Smooth muscle cell (in vitro differentiated cells): ENCODE results near the gene TMEM108. TPM values are rescaled to one million over a fixed set of nuclear protein-coding genes. Genes with fewer than 3 reads are reported as not detected.

ENCODE experiments used
- DNase-seq: peaks from one replicate; lab custom pipeline; 2025; ENCODE audit not compliant: unreplicated experiment; lab: John Stamatoyannopoulos, UW
- H2AFZ ChIP-seq: fragments of 200-600 bp; sonication (generic); 2 replicates; pipeline ENCODE4 v1.6.0; 2016; ENCODE audit warnings: antibody characterized with exemption, low read depth, mild to moderate bottlenecking
- H3F3A ChIP-seq: fragments of 200-600 bp; sonication (generic); 2 replicates; pipeline ENCODE4 v1.6.0; 2017; ENCODE audit warnings: antibody characterized with exemption, low read depth
- H3K27ac ChIP-seq: fragments of 200-600 bp; sonication (generic); 2 replicates; pipeline ENCODE4 v1.5.1; 2016; ENCODE audit warnings: low read depth, mild to moderate bottlenecking
- H3K27me3 ChIP-seq: fragments of 200-600 bp; sonication (generic); 2 replicates; pipeline ENCODE4 v1.6.1; 2016; ENCODE audit warnings: low read depth, mild to moderate bottlenecking
- H3K36me3 ChIP-seq: fragments of 200-600 bp; sonication (generic); 2 replicates; pipeline ENCODE4 v1.5.1; 2016; ENCODE audit warnings: low read depth
- H3K4me1 ChIP-seq: fragments of 200-600 bp; sonication (generic); 2 replicates; pipeline ENCODE4 v1.5.1; 2016; ENCODE audit warnings: low read depth
- H3K4me2 ChIP-seq: fragments of 200-600 bp; sonication (generic); 2 replicates; pipeline ENCODE4 v1.6.0; 2016; ENCODE audit warnings: mild to moderate bottlenecking
- H3K4me3 ChIP-seq: fragments of 200-600 bp; sonication (generic); 2 replicates; pipeline ENCODE4 v1.5.1; 2016; ENCODE audit warnings: mild to moderate bottlenecking
- H3K79me2 ChIP-seq: fragments of 200-600 bp; sonication (generic); 2 replicates; pipeline ENCODE4 v1.6.0; 2016; ENCODE audit warnings: low read depth, mild to moderate bottlenecking
- H3K9ac ChIP-seq: fragments of 200-600 bp; sonication (generic); 2 replicates; pipeline ENCODE4 v1.6.0; 2016; ENCODE audit warnings: low read depth
- H3K9me3 ChIP-seq: fragments of 200-600 bp; sonication (generic); replicated peaks from 2 replicates; pipeline ENCODE4 v1.5.1; 2016; ENCODE audit warnings: low read depth
- H4K20me1 ChIP-seq: fragments of 200-600 bp; sonication (generic); 2 replicates; pipeline ENCODE4 v1.6.0; 2016; ENCODE audit warnings: low read depth
- CTCF ChIP-seq: fragments of 200-600 bp; sonication (generic); IDR thresholded peaks from 2 replicates; pipeline ENCODE4 v1.5.1; 2017; ENCODE audit warnings: borderline replicate concordance, mild to moderate bottlenecking, antibody characterized with exemption; ENCODE audit not compliant: insufficient read depth, poor library complexity, severe bottlenecking
- WGBS: methylation state at CpG from one replicate; pipeline ENCODE4 v1.1.7; 2016; ENCODE audit warnings: low lambda C conversion rate; 5-methylcytosine and 5-hydroxymethylcytosine counted together
- polyA plus RNA-seq: library from polyadenylated mRNA; unstranded; fragments of >200 nt; fragmentation: Nextera tagmentation; extraction: Ambion mirVana; gene quantifications from 2 replicates; pipeline ENCODE4 v1.2.1, GENCODE V29; 2016
- total RNA-seq: library from RNA; depleted of rRNA; stranded (reverse); fragments of >200 nt; gene quantifications from 2 replicates; pipeline ENCODE4 v1.2.3, GENCODE V29; 2014

The TMEM108 gene
- total and polyA plus RNA-seq, 2 experiments from 2014 or later, result 2.4 to 10.8 TPM

GRCh38 chr3:133400006-133400515 is 361.9 kb downstream of the TMEM108 start, which contains the start of gene BFSP2:
TSS of gene BFSP2 (plus strand) at chr3:133400056. CDS start at chr3:133400084, 28 bp downstream.
- no peak for TF ChIP-seq CTCF
- Histone ChIP-seq H4K20me1 (no peaks in the 10 kb centered on the region), H3F3A (no peaks in the 10 kb centered on the region), H3K36me3 (no peaks in the 10 kb centered on the region), H3K9ac (no peak within 1 kb of the TSS), H2AFZ (no peak within 1 kb of the TSS), H3K4me1 (peaks cover 9% of the 10 kb centered on the region), H3K9me3 (no peaks in the 10 kb centered on the region), H3K79me2 (no peaks in the 10 kb centered on the region), H3K27me3 (no peaks in the 10 kb centered on the region), H3K4me2 (no peak within 1 kb of the TSS), H3K27ac (no peak within 1 kb of the TSS), H3K4me3 (no peak within 1 kb of the TSS)
- WGBS, result 97% methylated on average over 15 of the region's 15 CpGs
- DNase-seq, result no peak

- no peak overlapping the region for H2AFZ ChIP-seq
- 94% methylated on average over 2 of the region's 2 CpGs for WGBS
- no peak for DNase-seq
These were observed 363.4 kb downstream of the TMEM108 start for GRCh38 chr3:133401374-133402135.

DNA sequence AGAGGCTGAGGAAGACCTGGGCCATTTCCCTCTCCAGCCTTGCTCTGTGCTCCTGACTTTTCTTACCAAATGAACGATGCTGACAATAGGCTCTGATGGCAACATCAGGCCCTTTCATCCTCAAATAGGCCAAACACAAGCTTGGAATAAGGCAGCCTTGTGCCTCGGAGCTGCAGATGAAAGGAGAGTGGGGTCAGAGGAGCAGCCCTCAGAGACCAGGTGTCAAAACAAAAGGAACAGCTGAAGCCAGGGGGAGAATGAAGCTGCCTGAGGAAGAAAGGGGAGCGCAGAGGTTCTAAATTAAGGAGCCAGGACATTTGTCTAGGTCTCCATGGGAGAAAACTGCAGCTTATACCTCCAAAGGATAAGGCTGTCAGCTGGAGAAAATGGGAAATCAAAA is 366.7 kb downstream of the TMEM108 start:
- no peaks in the 10 kb centered on the region for H3F3A ChIP-seq
- H3K9ac ChIP-seq, result no peak overlapping the region
- no peaks in the 10 kb centered on the region for H4K20me1 ChIP-seq
- no peak for DNase-seq
- no peak for TF ChIP-seq CTCF
- no peaks in the 10 kb centered on the region for H3K36me3 ChIP-seq
- H3K4me1 ChIP-seq, result peaks cover 21% of the 10 kb centered on the region
- H2AFZ ChIP-seq, result no peak overlapping the region
- no peaks in the 10 kb centered on the region for H3K27me3 ChIP-seq
- no peaks in the 10 kb centered on the region for H3K9me3 ChIP-seq
- H3K27ac ChIP-seq, result no peak overlapping the region
- no peaks in the 10 kb centered on the region for H3K79me2 ChIP-seq
- no peak overlapping the region for H3K4me3 ChIP-seq
- WGBS, result 80% methylated on average over 3 of the region's 3 CpGs
- no peak overlapping the region for H3K4me2 ChIP-seq

More at GRCh38 chr3:133401374-133402135, 363.4 kb downstream of the TMEM108 start:
- H3K4me2 ChIP-seq, result no peak overlapping the region
- no peaks in the 10 kb centered on the region for H3K36me3 ChIP-seq
- H3F3A ChIP-seq, result no peaks in the 10 kb centered on the region
- no peak overlapping the region for H3K27ac ChIP-seq
- no peaks in the 10 kb centered on the region for H3K9me3 ChIP-seq
- H3K27me3 ChIP-seq, result no peaks in the 10 kb centered on the region
- H3K4me3 ChIP-seq, result no peak overlapping the region
- no peak overlapping the region for H3K9ac ChIP-seq
- H3K4me1 ChIP-seq, result peaks cover 15% of the 10 kb centered on the region
- H4K20me1 ChIP-seq, result no peaks in the 10 kb centered on the region
- no peaks in the 10 kb centered on the region for H3K79me2 ChIP-seq
- TF ChIP-seq CTCF, result no peak

- no peaks in the 10 kb centered on the region for H4K20me1 ChIP-seq
- no peaks in the 10 kb centered on the region for H3K79me2 ChIP-seq
- no peaks in the 10 kb centered on the region for H3K9me3 ChIP-seq
- H3K4me3 ChIP-seq, result no peak overlapping the region
- H3K27me3 ChIP-seq, result no peaks in the 10 kb centered on the region
- H3K4me1 ChIP-seq, result peaks cover 31% of the 10 kb centered on the region
- DNase-seq, result no peak
- TF ChIP-seq CTCF, result no peak
- peak overlapping the region; percentile 58 for H3K4me2 ChIP-seq
- H3F3A ChIP-seq, result peaks cover 5% of the 10 kb centered on the region
- peak overlapping the region; percentile 70 for H3K27ac ChIP-seq
- H3K36me3 ChIP-seq, result no peaks in the 10 kb centered on the region
- H2AFZ ChIP-seq, result no peak overlapping the region
- peak overlapping the region; percentile 9 for H3K9ac ChIP-seq
- WGBS, result 60% methylated on average over 2 of the region's 2 CpGs
These were observed 370.2 kb downstream of the TMEM108 start for GRCh38 chr3:133408366-133408765.
